DMS153 treated with DMSO at 0.1 percent for 48 hours (cell line): ENCODE measurements around the gene KCTD15.

Experiments used
- DNase-seq: peaks from one replicate; lab custom pipeline; 2025; ENCODE audit not compliant: unreplicated experiment; lab: John Stamatoyannopoulos, UW

Gene KCTD15

DNA sequence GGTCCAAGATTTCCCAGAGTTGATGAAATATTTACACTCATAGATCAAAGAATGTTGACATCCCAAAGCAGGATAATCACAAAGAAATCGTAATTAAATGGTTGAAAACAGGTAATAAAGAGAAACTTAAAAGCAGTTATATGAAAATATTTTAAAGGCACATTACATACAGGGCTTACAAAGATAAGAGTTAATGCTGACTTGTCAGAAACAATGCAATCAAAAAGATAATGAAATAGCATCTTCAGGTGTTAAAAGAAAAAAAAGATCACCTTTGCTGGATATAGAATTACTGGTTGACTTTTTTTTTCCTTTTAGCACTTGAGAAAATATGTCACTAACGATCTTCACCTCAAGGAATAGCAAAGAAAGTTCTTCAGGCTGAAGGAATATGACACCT lies 48.8 kb downstream of the KCTD15 start:
- DNase-seq: no peak

DNA sequence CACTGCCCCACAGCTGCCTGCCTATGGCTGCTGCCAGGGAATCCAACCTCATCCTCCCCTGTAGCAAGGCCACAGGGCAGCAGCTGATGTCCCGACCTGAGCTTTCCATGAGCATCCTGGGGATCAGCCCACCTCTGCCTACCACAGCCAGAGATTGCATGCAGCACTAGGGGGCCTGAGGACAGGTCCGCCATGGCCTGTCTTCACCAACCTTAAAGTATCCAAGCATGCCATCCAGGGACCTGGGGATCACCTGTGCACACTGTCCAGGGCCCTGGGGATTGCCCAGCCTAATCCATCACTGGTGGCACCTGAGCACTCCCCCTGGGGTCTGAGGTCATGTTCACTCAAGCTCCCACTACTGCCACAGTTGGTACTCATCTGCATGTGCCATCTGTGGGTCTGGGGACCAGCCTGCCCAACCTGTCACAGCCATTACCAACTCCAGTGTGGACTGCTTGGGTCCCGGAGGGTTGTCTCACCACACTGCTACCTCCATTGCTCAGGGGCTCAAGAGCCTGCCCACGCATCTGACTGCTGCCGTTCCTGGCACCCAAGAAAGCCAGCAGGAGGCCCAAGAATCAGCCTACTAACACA lies 53.0 kb downstream of the KCTD15 start:
- no peak for DNase-seq

DNA sequence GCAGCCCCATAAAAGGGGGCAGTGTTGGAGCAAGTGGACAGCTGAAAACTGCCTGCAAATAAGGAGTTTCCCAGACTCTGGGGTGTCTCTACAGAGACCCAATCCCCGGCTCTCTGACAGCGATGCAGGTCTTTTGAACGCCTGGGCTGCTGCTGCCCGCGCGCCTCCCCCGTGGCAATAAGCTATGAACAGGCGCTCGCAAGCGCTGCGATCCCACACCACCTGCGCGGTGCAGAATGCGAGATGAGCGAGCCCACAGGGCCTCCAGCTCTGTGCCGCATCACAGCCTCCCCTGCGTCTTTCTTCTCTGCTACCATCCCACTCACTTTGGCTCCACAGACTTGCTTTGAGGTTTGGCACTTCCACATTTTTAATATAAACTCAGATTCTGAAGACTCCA lies 62.3 kb downstream of the KCTD15 start:
- DNase-seq: no peak

GRCh38 chr19:33860312-33861090 lies 63.8 kb downstream of the KCTD15 start:
- no peak for DNase-seq

- no peak for DNase-seq
Observed at GRCh38 chr19:33861950-33862349, 65.3 kb downstream of the KCTD15 start.

DNA sequence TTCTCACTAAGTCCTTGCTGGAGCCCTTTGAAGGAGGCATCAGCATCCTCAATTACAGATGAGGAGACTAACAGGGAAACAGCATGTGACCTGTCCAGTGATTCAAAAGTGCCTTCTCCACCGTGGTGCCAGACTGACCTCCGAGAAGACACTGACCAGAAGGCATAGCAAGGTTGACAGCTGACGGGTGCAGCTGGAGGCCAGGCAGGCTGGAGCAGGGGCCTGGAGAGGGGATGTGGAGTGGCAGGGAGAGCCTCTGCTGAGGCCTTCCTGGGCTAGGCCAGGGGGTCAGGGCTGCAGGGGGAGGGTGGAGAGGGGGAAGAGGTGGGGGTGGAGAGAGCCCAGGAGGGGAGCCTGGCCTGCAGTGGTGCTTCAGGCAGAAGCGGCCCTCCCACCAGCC lies 66.3 kb downstream of the KCTD15 start:
- DNase-seq: no peak

- DNase-seq: no peak
Observed at GRCh38 chr19:33863436-33863835, 66.8 kb downstream of the KCTD15 start.

GRCh38 chr19:33864311-33864850 lies 67.7 kb downstream of the KCTD15 start:
- DNase-seq: no peak

- no peak for DNase-seq
Observed at GRCh38 chr19:33865306-33865705, 68.6 kb downstream of the KCTD15 start.
